Measurements from ENCODE around the gene TLX1.

The TLX1 gene

DNA sequence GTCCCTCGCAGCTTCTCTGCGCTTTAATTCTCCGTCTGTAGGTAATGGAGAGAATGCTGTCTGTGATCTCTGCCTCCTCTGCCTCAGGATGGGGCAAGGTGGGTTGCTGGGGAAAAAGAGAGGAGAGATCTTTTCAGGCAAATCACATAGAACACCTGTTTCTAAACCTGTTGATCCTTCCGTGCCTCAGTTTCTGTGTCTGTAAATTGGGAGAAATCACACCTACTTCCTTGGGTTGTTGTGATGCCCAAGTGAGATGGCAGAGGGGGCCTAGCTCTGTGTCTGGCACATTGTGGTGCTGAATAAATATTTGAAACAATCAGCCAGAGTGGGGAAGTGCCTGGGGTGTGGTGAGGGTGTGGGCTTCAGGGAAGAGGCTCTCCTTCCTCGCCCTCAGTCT, 40.5 kb upstream of the TLX1 start:
- H3K27ac ChIP-seq (ENCODE audit: extremely low read depth, low read depth, low read length), result no peak overlapping the region
- TF ChIP-seq ZNF510 (tag by site-specific recombination; IDR thresholded peaks at IDR 0.05; ENCODE audit: insufficient replicate concordance) (no peak), ZNF837 (tag by site-specific recombination; IDR thresholded peaks at IDR 0.05) (no peak), ZSCAN16 (tag by site-specific recombination; IDR thresholded peaks at IDR 0.05) (no peak), ZNF623 (tag by site-specific recombination; IDR thresholded peaks at IDR 0.05) (no peak), ZNF555 (tag by site-specific recombination; conservative IDR thresholded peaks at IDR 0.05) (no peak), ZNF548 (tag by site-specific recombination; IDR thresholded peaks at IDR 0.05) (no peak), SETDB1 (IDR thresholded peaks at IDR 0.05; ENCODE audit: insufficient read length, low read length) (no peak), ZNF529 (tag by site-specific recombination; IDR thresholded peaks at IDR 0.05; ENCODE audit: insufficient replicate concordance) (no peak), ZNF664 (tag by site-specific recombination; IDR thresholded peaks at IDR 0.05) (no peak), ZEB2 (tag by site-specific recombination; IDR thresholded peaks at IDR 0.05) (no peak), ZNF843 (tag by site-specific recombination; IDR thresholded peaks at IDR 0.05) (no peak), SCRT2 (tag by site-specific recombination; IDR thresholded peaks at IDR 0.05) (peak; percentile 92), KLF1 (tag by site-specific recombination; IDR thresholded peaks at IDR 0.05) (peak; percentile 72)
- TF ChIP-seq, protein P1, sequence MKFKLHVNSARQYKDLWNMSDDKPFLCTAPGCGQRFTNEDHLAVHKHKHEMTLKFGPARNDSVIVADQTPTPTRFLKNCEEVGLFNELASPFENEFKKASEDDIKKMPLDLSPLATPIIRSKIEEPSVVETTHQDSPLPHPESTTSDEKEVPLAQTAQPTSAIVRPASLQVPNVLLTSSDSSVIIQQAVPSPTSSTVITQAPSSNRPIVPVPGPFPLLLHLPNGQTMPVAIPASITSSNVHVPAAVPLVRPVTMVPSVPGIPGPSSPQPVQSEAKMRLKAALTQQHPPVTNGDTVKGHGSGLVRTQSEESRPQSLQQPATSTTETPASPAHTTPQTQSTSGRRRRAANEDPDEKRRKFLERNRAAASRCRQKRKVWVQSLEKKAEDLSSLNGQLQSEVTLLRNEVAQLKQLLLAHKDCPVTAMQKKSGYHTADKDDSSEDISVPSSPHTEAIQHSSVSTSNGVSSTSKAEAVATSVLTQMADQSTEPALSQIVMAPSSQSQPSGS (tag by site-specific recombination; IDR thresholded peaks at IDR 0.05; ENCODE audit: low read depth), result no peak
- no peaks in the 10 kb centered on the region for H3K9me3 ChIP-seq (ENCODE audit: control insufficient read depth, insufficient read depth, low read depth, low read length)
- no peaks in the 10 kb centered on the region for H3K36me3 ChIP-seq (ENCODE audit: control insufficient read depth in 2 of 2, insufficient read depth in 1 of 2, low read length in 2 of 2)
- POLR2A ChIA-PET, result no interaction called here
- H3K4me1 ChIP-seq (ENCODE audit: control insufficient read depth, insufficient read depth, low read length), result no peaks in the 10 kb centered on the region
- no peak overlapping the region for H3K4me3 ChIP-seq (ENCODE audit: low read depth, low read length)
- CTCF ChIA-PET, result interaction anchor here (0.7 to 16.6 kb wide), 3 partner anchors 8 to 260 kb away, joined by 3 to 506 read pairs (median 3); partner anchors contain the start of gene TLX1

DNA sequence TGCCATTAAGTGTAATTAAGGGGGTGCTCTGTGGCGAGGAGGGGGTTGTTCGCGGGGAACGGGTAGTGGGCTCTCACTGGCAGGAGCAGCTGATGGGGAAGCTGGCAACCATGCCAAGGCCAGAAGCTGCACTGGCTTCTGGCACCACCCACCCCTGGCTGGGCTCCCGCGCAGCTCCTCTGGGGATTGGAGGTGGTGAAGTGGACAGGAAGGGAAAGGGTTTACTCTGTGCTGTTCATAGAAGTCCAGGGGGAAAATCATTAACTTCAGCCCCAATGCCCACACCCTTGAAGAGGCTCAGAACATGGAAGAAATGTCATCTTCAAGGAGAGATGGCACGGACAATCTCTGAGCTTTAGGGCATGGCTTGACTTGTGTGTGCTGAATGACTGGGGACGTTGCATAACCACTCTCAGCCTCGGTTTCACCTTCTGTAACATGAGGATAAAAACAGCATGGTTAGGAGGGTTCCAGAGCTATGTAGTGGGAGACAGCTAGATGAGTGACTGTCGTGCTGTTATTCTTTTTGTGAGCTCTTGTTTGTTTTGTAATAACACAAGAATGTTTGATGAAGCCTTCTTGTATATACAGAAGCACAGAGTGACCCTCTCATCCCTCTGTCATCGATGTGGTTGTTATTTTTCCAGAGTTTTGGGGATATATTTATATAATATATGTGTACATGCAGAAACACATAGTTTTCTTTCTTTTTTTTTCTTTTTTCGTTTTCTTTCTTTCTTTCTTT, 39.4 kb upstream of the TLX1 start:
- CTCF ChIA-PET, result interaction anchor here (0.7 to 16.6 kb wide), 7 partner anchors 8 to 47 kb away, joined by 3 to 506 read pairs (median 4); partner anchors contain the start of gene TLX1
- no peak overlapping the region for H3K27ac ChIP-seq (ENCODE audit: extremely low read depth, low read depth, low read length)
- POLR2A ChIA-PET, result interaction anchor here (0.5 to 1.2 kb wide), 2 partner anchors 50 to 72 kb away, joined by 3 read pairs; no protein-coding TSS in a partner anchor
- TF ChIP-seq ZNF366 (tag by site-specific recombination; conservative IDR thresholded peaks at IDR 0.05), result peak; percentile 67
- no peak for TF ChIP-seq ZNF792 (tag by site-specific recombination; IDR thresholded peaks at IDR 0.05)
- H3K4me1 ChIP-seq (ENCODE audit: control insufficient read depth, insufficient read depth, low read length), result no peaks in the 10 kb centered on the region
- H3K4me3 ChIP-seq (ENCODE audit: low read depth, low read length), result no peak overlapping the region
- H3K36me3 ChIP-seq (ENCODE audit: control insufficient read depth in 2 of 2, insufficient read depth in 1 of 2, low read length in 2 of 2), result no peaks in the 10 kb centered on the region
- no peaks in the 10 kb centered on the region for H3K9me3 ChIP-seq (ENCODE audit: control insufficient read depth, insufficient read depth, low read depth, low read length)

DNA sequence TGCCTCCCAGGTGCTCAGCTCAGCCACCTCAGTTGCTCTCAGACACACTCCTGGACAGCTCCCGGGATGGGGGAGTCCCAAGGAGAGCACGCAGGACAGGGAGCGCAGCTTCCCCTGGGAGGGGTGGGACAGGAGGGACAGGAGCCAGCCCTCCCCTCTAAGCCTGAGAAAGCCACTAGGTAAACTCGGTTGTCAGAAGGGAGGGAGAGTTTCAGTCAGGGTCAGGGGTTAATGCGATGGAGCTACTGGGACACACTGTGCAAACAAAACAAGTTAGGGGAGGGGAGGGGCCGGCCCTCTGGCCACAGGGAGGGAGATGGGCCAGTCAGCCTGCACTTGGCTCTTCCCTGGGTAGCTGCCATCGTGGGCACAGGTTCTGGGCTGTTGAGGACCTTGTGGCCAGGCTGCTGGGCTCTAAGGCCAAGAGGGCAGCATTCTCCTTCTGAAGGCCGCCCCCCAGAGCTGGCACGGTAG, 38.2 kb upstream of the TLX1 start:
- ChIA-PET CTCF (interaction anchor here (0.6 to 16.6 kb wide), 8 partner anchors 8 to 64 kb away, joined by 3 to 506 read pairs (median 4); partner anchors contain the start of gene TLX1), POLR2A (interaction anchor here (0.7 to 1.2 kb wide), 2 partner anchors 38 to 49 kb away, joined by 3 read pairs; partner anchors contain the start of gene TLX1)
- Histone ChIP-seq H3K4me1 (ENCODE audit: control insufficient read depth, insufficient read depth, low read length) (no peaks in the 10 kb centered on the region), H3K4me3 (ENCODE audit: low read depth, low read length) (no peak overlapping the region), H3K27ac (ENCODE audit: extremely low read depth, low read depth, low read length) (no peak overlapping the region), H3K36me3 (ENCODE audit: control insufficient read depth in 2 of 2, insufficient read depth in 1 of 2, low read length in 2 of 2) (no peaks in the 10 kb centered on the region), H3K9me3 (ENCODE audit: control insufficient read depth, insufficient read depth, low read depth, low read length) (no peaks in the 10 kb centered on the region)
- TF ChIP-seq OSR2 (tag by site-specific recombination; IDR thresholded peaks at IDR 0.05) (peak; percentile 68; the same call in 1 of the 2 replicates), ZNF776 (tag by site-specific recombination; IDR thresholded peaks at IDR 0.05; ENCODE audit: borderline replicate concordance) (no peak), WT1 (tag by site-specific recombination; IDR thresholded peaks at IDR 0.05) (peak; percentile 45; the same call in 1 of the 2 replicates)
- TF ChIP-seq, protein P2, sequence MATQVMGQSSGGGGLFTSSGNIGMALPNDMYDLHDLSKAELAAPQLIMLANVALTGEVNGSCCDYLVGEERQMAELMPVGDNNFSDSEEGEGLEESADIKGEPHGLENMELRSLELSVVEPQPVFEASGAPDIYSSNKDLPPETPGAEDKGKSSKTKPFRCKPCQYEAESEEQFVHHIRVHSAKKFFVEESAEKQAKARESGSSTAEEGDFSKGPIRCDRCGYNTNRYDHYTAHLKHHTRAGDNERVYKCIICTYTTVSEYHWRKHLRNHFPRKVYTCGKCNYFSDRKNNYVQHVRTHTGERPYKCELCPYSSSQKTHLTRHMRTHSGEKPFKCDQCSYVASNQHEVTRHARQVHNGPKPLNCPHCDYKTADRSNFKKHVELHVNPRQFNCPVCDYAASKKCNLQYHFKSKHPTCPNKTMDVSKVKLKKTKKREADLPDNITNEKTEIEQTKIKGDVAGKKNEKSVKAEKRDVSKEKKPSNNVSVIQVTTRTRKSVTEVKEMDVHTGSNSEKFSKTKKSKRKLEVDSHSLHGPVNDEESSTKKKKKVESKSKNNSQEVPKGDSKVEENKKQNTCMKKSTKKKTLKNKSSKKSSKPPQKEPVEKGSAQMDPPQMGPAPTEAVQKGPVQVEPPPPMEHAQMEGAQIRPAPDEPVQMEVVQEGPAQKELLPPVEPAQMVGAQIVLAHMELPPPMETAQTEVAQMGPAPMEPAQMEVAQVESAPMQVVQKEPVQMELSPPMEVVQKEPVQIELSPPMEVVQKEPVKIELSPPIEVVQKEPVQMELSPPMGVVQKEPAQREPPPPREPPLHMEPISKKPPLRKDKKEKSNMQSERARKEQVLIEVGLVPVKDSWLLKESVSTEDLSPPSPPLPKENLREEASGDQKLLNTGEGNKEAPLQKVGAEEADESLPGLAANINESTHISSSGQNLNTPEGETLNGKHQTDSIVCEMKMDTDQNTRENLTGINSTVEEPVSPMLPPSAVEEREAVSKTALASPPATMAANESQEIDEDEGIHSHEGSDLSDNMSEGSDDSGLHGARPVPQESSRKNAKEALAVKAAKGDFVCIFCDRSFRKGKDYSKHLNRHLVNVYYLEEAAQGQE (tag by site-specific recombination; IDR thresholded peaks at IDR 0.05), result peak; percentile 75
- TF ChIP-seq, protein P3, sequence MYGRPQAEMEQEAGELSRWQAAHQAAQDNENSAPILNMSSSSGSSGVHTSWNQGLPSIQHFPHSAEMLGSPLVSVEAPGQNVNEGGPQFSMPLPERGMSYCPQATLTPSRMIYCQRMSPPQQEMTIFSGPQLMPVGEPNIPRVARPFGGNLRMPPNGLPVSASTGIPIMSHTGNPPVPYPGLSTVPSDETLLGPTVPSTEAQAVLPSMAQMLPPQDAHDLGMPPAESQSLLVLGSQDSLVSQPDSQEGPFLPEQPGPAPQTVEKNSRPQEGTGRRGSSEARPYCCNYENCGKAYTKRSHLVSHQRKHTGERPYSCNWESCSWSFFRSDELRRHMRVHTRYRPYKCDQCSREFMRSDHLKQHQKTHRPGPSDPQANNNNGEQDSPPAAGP (tag by site-specific recombination; IDR thresholded peaks at IDR 0.05), result peak; percentile 97
